Measurements from ENCODE around the gene SLC25A21. TPM values are rescaled to one million over a fixed set of nuclear protein-coding genes. Genes with fewer than 3 reads are reported as not detected.

Gene SLC25A21
- total and polyA plus RNA-seq, 5 donors: 0.84 to 1.9 (median 1.3) TPM

GRCh38 chr14:36773558-36773957 is 398.8 kb downstream of the SLC25A21 start:
- Histone ChIP-seq H3K27me3 (ENCODE audit: control insufficient read depth, insufficient read depth) (no peaks in the 10 kb centered on the region), H3K27ac (ENCODE audit: low read length) (no peak overlapping the region), H3K4me3 (ENCODE audit: low read length) (no peak overlapping the region), H3K4me1 (ENCODE audit: control insufficient read depth, insufficient read depth, low read length) (no peaks in the 10 kb centered on the region), H3K9me3 (ENCODE audit: control insufficient read depth, low read length) (no peaks in the 10 kb centered on the region)
- no peak for DNase-seq
- ATAC-seq: no peak
- intact Hi-C loops (cut with DNase I): no loop called here
- WGBS: 45% methylated on average over 3 of the region's 3 CpGs

DNA sequence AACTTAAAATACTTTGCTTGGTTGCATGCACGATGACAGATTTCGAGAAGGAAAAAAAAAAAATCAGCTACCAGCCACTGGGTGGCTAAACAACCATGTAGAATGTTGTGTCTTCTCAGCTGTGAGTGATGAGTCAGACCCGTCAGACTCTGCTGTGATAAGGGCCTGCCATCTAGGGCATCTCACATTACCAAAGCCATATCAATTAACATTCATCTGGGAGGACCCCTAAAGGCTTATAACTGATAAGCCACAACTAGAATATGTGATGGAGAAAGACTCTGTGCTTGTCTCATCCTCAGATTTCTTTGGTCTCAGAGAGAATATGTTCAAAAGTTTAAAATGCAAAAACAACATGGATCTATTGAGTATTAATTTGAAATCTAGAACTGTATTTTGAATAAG is 399.3 kb downstream of the SLC25A21 start:
- Histone ChIP-seq H3K27me3 (ENCODE audit: control insufficient read depth, insufficient read depth) (no peaks in the 10 kb centered on the region), H3K9me3 (ENCODE audit: control insufficient read depth, low read length) (no peaks in the 10 kb centered on the region), H3K4me1 (ENCODE audit: control insufficient read depth, insufficient read depth, low read length) (no peaks in the 10 kb centered on the region), H3K4me3 (ENCODE audit: low read length) (no peak overlapping the region), H3K27ac (ENCODE audit: low read length) (no peak overlapping the region)
- WGBS: 25% methylated on average over 3 of the region's 3 CpGs
- no peak for DNase-seq
- ATAC-seq: no peak
- intact Hi-C loops (cut with DNase I): no loop called here

- Histone ChIP-seq H3K4me1 (ENCODE audit: control insufficient read depth, insufficient read depth, low read length) (peaks cover 2% of the 10 kb centered on the region), H3K9me3 (ENCODE audit: control insufficient read depth, low read length) (no peaks in the 10 kb centered on the region), H3K27ac (ENCODE audit: low read length) (no peak overlapping the region), H3K27me3 (ENCODE audit: control insufficient read depth, insufficient read depth) (no peaks in the 10 kb centered on the region), H3K4me3 (ENCODE audit: low read length) (no peak overlapping the region)
- intact Hi-C loops (cut with DNase I): no loop called here
- no peak for ATAC-seq
- 59% methylated on average over 4 of the region's 4 CpGs for WGBS
- no peak for DNase-seq
Measured at GRCh38 chr14:36771028-36771640, 401.3 kb downstream of the SLC25A21 start.

GRCh38 chr14:36768638-36769337 is 403.6 kb downstream of the SLC25A21 start:
- ATAC-seq: no peak
- H3K9me3 ChIP-seq (ENCODE audit: control insufficient read depth, low read length): no peaks in the 10 kb centered on the region
- no peaks in the 10 kb centered on the region for H3K27me3 ChIP-seq (ENCODE audit: control insufficient read depth, insufficient read depth)
- intact Hi-C loops (cut with DNase I): no loop called here
- no peak overlapping the region for H3K4me3 ChIP-seq (ENCODE audit: low read length)
- H3K27ac ChIP-seq (ENCODE audit: low read length): no peak overlapping the region
- peaks cover 2% of the 10 kb centered on the region for H3K4me1 ChIP-seq (ENCODE audit: control insufficient read depth, insufficient read depth, low read length)
- DNase-seq: no peak
- 70% methylated on average over 4 of the region's 4 CpGs for WGBS

- H3K4me1 ChIP-seq (ENCODE audit: control insufficient read depth, insufficient read depth, low read length): peaks cover 2% of the 10 kb centered on the region
- 35% methylated on average over 7 of the region's 7 CpGs for WGBS
- ATAC-seq (no peak), DNase-seq (no peak)
- H3K27me3 ChIP-seq (ENCODE audit: control insufficient read depth, insufficient read depth): no peaks in the 10 kb centered on the region
- no peaks in the 10 kb centered on the region for H3K9me3 ChIP-seq (ENCODE audit: control insufficient read depth, low read length)
- intact Hi-C loops (cut with DNase I): no loop called here
- no peak overlapping the region for H3K4me3 ChIP-seq (ENCODE audit: low read length)
- no peak overlapping the region for H3K27ac ChIP-seq (ENCODE audit: low read length)
Measured at GRCh38 chr14:36767603-36768281, 404.7 kb downstream of the SLC25A21 start.

- peaks cover 2% of the 10 kb centered on the region for H3K4me1 ChIP-seq (ENCODE audit: control insufficient read depth, insufficient read depth, low read length)
- intact Hi-C loops (cut with DNase I): no loop called here
- no peak overlapping the region for H3K4me3 ChIP-seq (ENCODE audit: low read length)
- H3K27ac ChIP-seq (ENCODE audit: low read length): no peak overlapping the region
- no peak for ATAC-seq
- no peaks in the 10 kb centered on the region for H3K9me3 ChIP-seq (ENCODE audit: control insufficient read depth, low read length)
- 74% methylated on average over 2 of the region's 2 CpGs for WGBS
- no peaks in the 10 kb centered on the region for H3K27me3 ChIP-seq (ENCODE audit: control insufficient read depth, insufficient read depth)
- DNase-seq: no peak
Measured at GRCh38 chr14:36766974-36767373, 405.4 kb downstream of the SLC25A21 start.

GRCh38 chr14:36757734-36758601 is 414.4 kb downstream of the SLC25A21 start:
- no peaks in the 10 kb centered on the region for H3K27me3 ChIP-seq (ENCODE audit: control insufficient read depth, insufficient read depth)
- no peak overlapping the region for H3K27ac ChIP-seq (ENCODE audit: low read length)
- DNase-seq (no peak), ATAC-seq (no peak)
- WGBS: 74% methylated on average over 6 of the region's 6 CpGs
- intact Hi-C loops (cut with DNase I): no loop called here
- no peak overlapping the region for H3K4me3 ChIP-seq (ENCODE audit: low read length)
- H3K4me1 ChIP-seq (ENCODE audit: control insufficient read depth, insufficient read depth, low read length): no peaks in the 10 kb centered on the region
- H3K9me3 ChIP-seq (ENCODE audit: control insufficient read depth, low read length): no peaks in the 10 kb centered on the region

- WGBS: 89% methylated on average over 12 of the region's 12 CpGs
- Histone ChIP-seq H3K9me3 (ENCODE audit: control insufficient read depth, low read length) (no peaks in the 10 kb centered on the region), H3K4me3 (ENCODE audit: low read length) (no peak overlapping the region), H3K4me1 (ENCODE audit: control insufficient read depth, insufficient read depth, low read length) (no peaks in the 10 kb centered on the region), H3K27ac (ENCODE audit: low read length) (no peak overlapping the region), H3K27me3 (ENCODE audit: control insufficient read depth, insufficient read depth) (no peaks in the 10 kb centered on the region)
- ATAC-seq: no peak
- intact Hi-C loops (cut with DNase I): no loop called here
- no peak for DNase-seq
Measured at GRCh38 chr14:36756226-36756625, 416.2 kb downstream of the SLC25A21 start.

GRCh38 chr14:36755756-36756155 is 416.6 kb downstream of the SLC25A21 start:
- H3K27ac ChIP-seq (ENCODE audit: low read length): no peak overlapping the region
- ATAC-seq (no peak), DNase-seq (no peak)
- H3K9me3 ChIP-seq (ENCODE audit: control insufficient read depth, low read length): no peaks in the 10 kb centered on the region
- no peaks in the 10 kb centered on the region for H3K27me3 ChIP-seq (ENCODE audit: control insufficient read depth, insufficient read depth)
- H3K4me3 ChIP-seq (ENCODE audit: low read length): no peak overlapping the region
- intact Hi-C loops (cut with DNase I): no loop called here
- H3K4me1 ChIP-seq (ENCODE audit: control insufficient read depth, insufficient read depth, low read length): no peaks in the 10 kb centered on the region

DNA sequence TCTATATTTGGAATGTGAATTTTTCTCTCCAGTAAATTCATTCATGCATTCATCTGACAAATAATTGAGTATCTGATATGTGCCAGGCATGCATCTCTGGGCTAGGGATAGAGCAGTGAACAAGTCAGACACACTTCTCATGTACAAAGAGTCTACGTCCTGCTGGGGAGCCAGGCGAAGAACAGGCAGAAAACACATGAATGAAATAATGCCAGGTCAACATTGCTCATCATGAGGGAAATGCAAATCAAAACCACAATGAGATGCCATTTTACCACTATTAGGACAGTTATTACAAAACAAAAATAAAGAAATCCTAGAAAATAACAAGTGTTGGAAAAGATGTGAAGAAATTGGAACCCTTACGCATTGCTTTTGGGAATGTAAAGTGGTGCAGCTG is 420.5 kb downstream of the SLC25A21 start:
- 86% methylated on average over 3 of the region's 3 CpGs for WGBS
- Histone ChIP-seq H3K27me3 (ENCODE audit: control insufficient read depth, insufficient read depth) (no peaks in the 10 kb centered on the region), H3K27ac (ENCODE audit: low read length) (no peak overlapping the region), H3K9me3 (ENCODE audit: control insufficient read depth, low read length) (no peaks in the 10 kb centered on the region), H3K4me1 (ENCODE audit: control insufficient read depth, insufficient read depth, low read length) (no peaks in the 10 kb centered on the region), H3K4me3 (ENCODE audit: low read length) (no peak overlapping the region)
- ATAC-seq: no peak
- intact Hi-C loops (cut with DNase I): no loop called here
- DNase-seq: no peak

DNA sequence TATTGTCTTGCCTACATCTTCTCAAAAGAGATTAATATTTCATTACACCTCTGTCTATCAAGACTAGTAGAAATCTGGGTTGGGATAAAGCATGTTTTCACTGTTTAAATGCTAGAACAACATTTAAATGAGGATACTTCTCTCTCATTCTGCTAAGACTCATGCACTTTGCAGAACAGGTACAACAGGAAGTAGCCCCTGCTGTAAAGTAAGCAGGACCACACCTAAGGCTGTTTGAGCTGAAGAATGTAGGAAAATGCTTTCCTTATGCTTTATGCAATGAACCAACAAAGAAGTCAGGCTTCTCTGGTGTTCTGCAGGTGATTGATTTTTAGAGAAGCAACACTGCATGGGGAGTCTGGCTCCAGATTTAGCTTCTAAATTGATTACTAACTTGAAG is 421.3 kb downstream of the SLC25A21 start:
- DNase-seq: no peak

More for the DNA sequence above, 421.3 kb downstream of the SLC25A21 start:
- Histone ChIP-seq H3K27ac (ENCODE audit: low read length) (no peak overlapping the region), H3K27me3 (ENCODE audit: control insufficient read depth, insufficient read depth) (no peaks in the 10 kb centered on the region), H3K4me3 (ENCODE audit: low read length) (no peak overlapping the region), H3K4me1 (ENCODE audit: control insufficient read depth, insufficient read depth, low read length) (no peaks in the 10 kb centered on the region), H3K9me3 (ENCODE audit: control insufficient read depth, low read length) (no peaks in the 10 kb centered on the region)
- intact Hi-C loops (cut with DNase I): no loop called here
- no peak for ATAC-seq

All from right cardiac atrium (tissue), 5 donors.